GM23338 (cell line): ENCODE results near the gene TTC12. TPM values are rescaled to one million over a fixed set of nuclear protein-coding genes. Genes with fewer than 3 reads are reported as not detected.

Experiments
- ATAC-seq: fragments of 200-7000 bp; cut with Tn5 transposase; 3 replicates; pipeline ENCODE4 v1.9.1; 2020
- DNase-seq: peaks from one replicate; pipeline ENCODE4 v3.0.0-alpha.2; 2015; ENCODE audit warnings: low spot score
- H2AFZ ChIP-seq: fragments of 200-600 bp; sonication (generic); 2 replicates; pipeline ENCODE4 v1.8.0; 2016; ENCODE audit warnings: antibody characterized with exemption, mild to moderate bottlenecking, moderate library complexity
- H3F3A ChIP-seq: fragments of 200-600 bp; sonication (generic); replicated peaks from 2 replicates; pipeline ENCODE4 v1.8.0; 2017; ENCODE audit warnings: antibody characterized with exemption, mixed run types, low read depth
- H3K27ac ChIP-seq: fragments of 200-600 bp; sonication (generic); 2 replicates; pipeline ENCODE4 v1.6.1; 2016; ENCODE audit warnings: low read depth
- H3K27me3 ChIP-seq: fragments of 200-600 bp; sonication (generic); 2 replicates; pipeline ENCODE4 v1.8.0; 2016; ENCODE audit warnings: mild to moderate bottlenecking, mixed run types, moderate library complexity; ENCODE audit not compliant: insufficient read depth
- H3K36me3 ChIP-seq: fragments of 200-600 bp; sonication (generic); 2 replicates; pipeline ENCODE4 v1.8.0; 2016; ENCODE audit warnings: mild to moderate bottlenecking; ENCODE audit not compliant: insufficient read depth
- H3K4me1 ChIP-seq: fragments of 200-600 bp; sonication (generic); 2 replicates; pipeline ENCODE4 v1.8.0; 2016; ENCODE audit warnings: mild to moderate bottlenecking, moderate library complexity; ENCODE audit not compliant: insufficient read depth
- H3K4me2 ChIP-seq: fragments of 200-600 bp; sonication (generic); 2 replicates; pipeline ENCODE4 v1.7.1; 2017; ENCODE audit warnings: mixed run types
- H3K4me3 ChIP-seq: fragments of 200-600 bp; sonication (generic); 2 replicates; pipeline ENCODE4 v1.6.1; 2016; ENCODE audit warnings: mixed run types
- H3K79me2 ChIP-seq: fragments of 200-600 bp; sonication (generic); replicated peaks from 2 replicates; pipeline ENCODE4 v1.8.0; 2017; ENCODE audit warnings: mild to moderate bottlenecking; ENCODE audit not compliant: insufficient read depth
- H3K9me2 ChIP-seq: fragments of 200-600 bp; sonication (generic); 2 replicates; pipeline ENCODE4 v1.8.0; 2017; ENCODE audit not compliant: insufficient read depth
- H4K20me1 ChIP-seq: fragments of 200-600 bp; sonication (generic); replicated peaks from 2 replicates; pipeline ENCODE4 v1.8.0; 2017; ENCODE audit warnings: mild to moderate bottlenecking; ENCODE audit not compliant: insufficient read depth
- H3K27ac Mint-ChIP-seq: 2 replicates; pipeline ENCODE4 v1.8.0; 2020; ENCODE audit warnings: inconsistent platforms, mild to moderate bottlenecking, moderate library complexity, mixed read lengths
- H3K27me3 Mint-ChIP-seq: 3 replicates; pipeline ENCODE4 v1.8.0; 2022; ENCODE audit warnings: low read depth, mild to moderate bottlenecking, moderate library complexity, mixed read lengths, inconsistent platforms; ENCODE audit not compliant: insufficient read depth, poor library complexity
- H3K36me3 Mint-ChIP-seq: 3 replicates; pipeline ENCODE4 v1.8.0; 2021; ENCODE audit warnings: low read depth, mild to moderate bottlenecking, inconsistent platforms, moderate library complexity, mixed read lengths
- H3K4me1 Mint-ChIP-seq: 3 replicates; pipeline ENCODE4 v1.8.0; 2020; ENCODE audit warnings: mild to moderate bottlenecking, inconsistent platforms, mixed read lengths
- H3K4me3 Mint-ChIP-seq: 3 replicates; pipeline ENCODE4 v1.8.0; 2021; ENCODE audit warnings: moderate library complexity, mild to moderate bottlenecking, inconsistent platforms, mixed read lengths
- H3K9me3 Mint-ChIP-seq: 3 replicates; pipeline ENCODE4 v1.8.0; 2020; ENCODE audit warnings: moderate library complexity, mild to moderate bottlenecking, inconsistent platforms, mixed read lengths
- CREB1 ChIP-seq: fragments of 250-450 bp; sonication (Bioruptor Pico); IDR thresholded peaks from 2 replicates; pipeline ENCODE4 v1.5.0; 2020; ENCODE audit warnings: low read depth, mild to moderate bottlenecking, moderate library complexity
- EZH2 ChIP-seq: fragments of 200-600 bp; sonication (generic); IDR thresholded peaks from one replicate; pipeline ENCODE4 v1.8.0; 2017; ENCODE audit warnings: antibody characterized with exemption, mild to moderate bottlenecking, low read depth; ENCODE audit not compliant: unreplicated experiment
- JUNB ChIP-seq: IDR thresholded peaks from one replicate; pipeline ENCODE4 v1.6.1; 2016; ENCODE audit warnings: antibody characterized with exemption; ENCODE audit not compliant: unreplicated experiment
- NANOG ChIP-seq: IDR thresholded peaks from 2 replicates; pipeline ENCODE4 v1.6.1; 2016; ENCODE audit warnings: antibody characterized with exemption, borderline replicate concordance
- ZNF331 ChIP-seq: fragments of 250-450 bp; sonication (Bioruptor Pico); IDR thresholded peaks from 2 replicates; pipeline ENCODE4 v1.5.0; 2020; ENCODE audit warnings: low read depth, mild to moderate bottlenecking, moderate library complexity
- ZNF462 ChIP-seq: fragments of 250-450 bp; sonication (Bioruptor Pico); IDR thresholded peaks from 2 replicates; pipeline ENCODE4 v1.5.0; 2020; ENCODE audit warnings: mild to moderate bottlenecking, moderate library complexity
- polyA plus RNA-seq: library from polyadenylated mRNA; unstranded; fragments of >200 nt; fragmentation: Nextera tagmentation; extraction: Ambion mirVana; gene quantifications from 2 replicates; pipeline ENCODE4 v1.2.1, GENCODE V29; 2016
- total RNA-seq: library from RNA; depleted of rRNA; stranded (reverse); fragments of >200 nt; shearing (Covaris generic); gene quantifications from 2 replicates; pipeline ENCODE4 v1.2.3, GENCODE V29; 2014
- TF ChIP-seq, protein P1 (sequence below): IDR thresholded peaks from one replicate; pipeline ENCODE4 v1.6.1; 2018; ENCODE audit warnings: antibody characterized with exemption; ENCODE audit not compliant: unreplicated experiment
- TF ChIP-seq, protein P2 (sequence below), 2 experiments: fragments of 200-600 bp in 1 of 2; sonication (generic) in 1 of 2; conservative IDR thresholded peaks; 2 replicates each; pipeline versions ENCODE4 v1.5.1 to v1.6.1; 2016 to 2017; ENCODE audit warnings: antibody characterized with exemption in 2 of 2, low read depth in 2 of 2, mild to moderate bottlenecking in 2 of 2, moderate library complexity in 1 of 2

TTC12 gene
- total and polyA plus RNA-seq, 2 experiments from 2014 or later, result 3.4 to 12.5 TPM

DNA sequence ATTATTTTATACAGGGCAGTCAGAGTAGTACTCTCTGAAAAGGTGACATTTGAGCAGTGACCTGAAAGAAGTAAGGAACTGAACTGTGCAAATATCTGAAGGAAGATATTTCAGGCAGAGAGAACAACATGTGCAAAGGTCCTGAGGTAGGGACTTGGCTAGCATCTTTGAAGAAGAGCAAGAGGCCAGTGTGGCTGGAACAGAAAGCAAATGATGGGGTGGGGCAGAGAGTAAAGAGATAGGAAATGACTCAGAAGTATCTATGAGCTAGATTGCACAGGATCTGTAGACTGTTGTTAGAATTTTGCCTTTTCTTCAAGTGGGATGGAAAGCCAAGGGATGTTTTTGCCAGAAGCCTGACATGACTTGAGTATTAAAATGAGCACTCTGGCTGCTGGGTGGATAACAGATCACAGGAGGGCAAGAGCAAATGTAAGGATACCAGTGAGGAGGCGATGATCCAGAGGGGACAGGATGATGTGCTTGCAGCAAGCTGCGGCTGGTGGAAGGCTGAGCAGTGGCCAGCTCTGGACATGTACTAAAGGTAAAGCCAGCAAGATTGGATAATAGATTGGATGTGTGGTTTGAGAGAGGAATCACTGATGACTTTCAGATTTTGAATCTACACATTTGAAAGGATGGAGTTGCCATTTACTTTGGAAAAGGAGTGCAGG, 33.2 kb upstream of the TTC12 start:
- no peaks in the 10 kb centered on the region for H3K9me2 ChIP-seq
- no peaks in the 10 kb centered on the region for H3K36me3 Mint-ChIP-seq
- no peak overlapping the region for H3K4me3 ChIP-seq
- H3F3A ChIP-seq, result no peaks in the 10 kb centered on the region
- H3K4me2 ChIP-seq, result no peak overlapping the region
- no peaks in the 10 kb centered on the region for H3K4me1 ChIP-seq
- H3K4me3 Mint-ChIP-seq, result no peak overlapping the region
- no peaks in the 10 kb centered on the region for H3K9me3 Mint-ChIP-seq
- no peaks in the 10 kb centered on the region for H3K79me2 ChIP-seq
- no peak overlapping the region for H3K27ac Mint-ChIP-seq
- no peak overlapping the region for H3K27ac ChIP-seq
- no peaks in the 10 kb centered on the region for H4K20me1 ChIP-seq
- H3K4me1 Mint-ChIP-seq, result peaks cover under 1% of the 10 kb centered on the region; the same call in 1 of the 3 replicates
- no peak for TF ChIP-seq EZH2
- no peak overlapping the region for H2AFZ ChIP-seq
- no peak for ATAC-seq
- H3K27me3 ChIP-seq, result no peaks in the 10 kb centered on the region
- DNase-seq, result no peak
- no peaks in the 10 kb centered on the region for H3K36me3 ChIP-seq
- H3K27me3 Mint-ChIP-seq, result peaks cover 2% of the 10 kb centered on the region

GRCh38 chr11:113282898-113283437, 31.4 kb upstream of the TTC12 start:
- H3K36me3 Mint-ChIP-seq, result no peaks in the 10 kb centered on the region

More at GRCh38 chr11:113282898-113283437, 31.4 kb upstream of the TTC12 start:
- H2AFZ ChIP-seq, result no peak overlapping the region
- H3K79me2 ChIP-seq, result no peaks in the 10 kb centered on the region
- H3K27ac Mint-ChIP-seq, result no peak overlapping the region
- no peaks in the 10 kb centered on the region for H3K27me3 Mint-ChIP-seq
- H3K4me1 Mint-ChIP-seq, result no peaks in the 10 kb centered on the region
- no peaks in the 10 kb centered on the region for H3K9me2 ChIP-seq
- no peak overlapping the region for H3K27ac ChIP-seq
- no peak overlapping the region for H3K4me3 Mint-ChIP-seq
- no peaks in the 10 kb centered on the region for H3K4me1 ChIP-seq
- no peaks in the 10 kb centered on the region for H3K27me3 ChIP-seq
- no peaks in the 10 kb centered on the region; the same call in 2 of the 3 replicates for H3K9me3 Mint-ChIP-seq
- H3F3A ChIP-seq, result no peaks in the 10 kb centered on the region
- TF ChIP-seq, protein P1, sequence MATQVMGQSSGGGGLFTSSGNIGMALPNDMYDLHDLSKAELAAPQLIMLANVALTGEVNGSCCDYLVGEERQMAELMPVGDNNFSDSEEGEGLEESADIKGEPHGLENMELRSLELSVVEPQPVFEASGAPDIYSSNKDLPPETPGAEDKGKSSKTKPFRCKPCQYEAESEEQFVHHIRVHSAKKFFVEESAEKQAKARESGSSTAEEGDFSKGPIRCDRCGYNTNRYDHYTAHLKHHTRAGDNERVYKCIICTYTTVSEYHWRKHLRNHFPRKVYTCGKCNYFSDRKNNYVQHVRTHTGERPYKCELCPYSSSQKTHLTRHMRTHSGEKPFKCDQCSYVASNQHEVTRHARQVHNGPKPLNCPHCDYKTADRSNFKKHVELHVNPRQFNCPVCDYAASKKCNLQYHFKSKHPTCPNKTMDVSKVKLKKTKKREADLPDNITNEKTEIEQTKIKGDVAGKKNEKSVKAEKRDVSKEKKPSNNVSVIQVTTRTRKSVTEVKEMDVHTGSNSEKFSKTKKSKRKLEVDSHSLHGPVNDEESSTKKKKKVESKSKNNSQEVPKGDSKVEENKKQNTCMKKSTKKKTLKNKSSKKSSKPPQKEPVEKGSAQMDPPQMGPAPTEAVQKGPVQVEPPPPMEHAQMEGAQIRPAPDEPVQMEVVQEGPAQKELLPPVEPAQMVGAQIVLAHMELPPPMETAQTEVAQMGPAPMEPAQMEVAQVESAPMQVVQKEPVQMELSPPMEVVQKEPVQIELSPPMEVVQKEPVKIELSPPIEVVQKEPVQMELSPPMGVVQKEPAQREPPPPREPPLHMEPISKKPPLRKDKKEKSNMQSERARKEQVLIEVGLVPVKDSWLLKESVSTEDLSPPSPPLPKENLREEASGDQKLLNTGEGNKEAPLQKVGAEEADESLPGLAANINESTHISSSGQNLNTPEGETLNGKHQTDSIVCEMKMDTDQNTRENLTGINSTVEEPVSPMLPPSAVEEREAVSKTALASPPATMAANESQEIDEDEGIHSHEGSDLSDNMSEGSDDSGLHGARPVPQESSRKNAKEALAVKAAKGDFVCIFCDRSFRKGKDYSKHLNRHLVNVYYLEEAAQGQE, result no peak
- TF ChIP-seq, protein P2, sequence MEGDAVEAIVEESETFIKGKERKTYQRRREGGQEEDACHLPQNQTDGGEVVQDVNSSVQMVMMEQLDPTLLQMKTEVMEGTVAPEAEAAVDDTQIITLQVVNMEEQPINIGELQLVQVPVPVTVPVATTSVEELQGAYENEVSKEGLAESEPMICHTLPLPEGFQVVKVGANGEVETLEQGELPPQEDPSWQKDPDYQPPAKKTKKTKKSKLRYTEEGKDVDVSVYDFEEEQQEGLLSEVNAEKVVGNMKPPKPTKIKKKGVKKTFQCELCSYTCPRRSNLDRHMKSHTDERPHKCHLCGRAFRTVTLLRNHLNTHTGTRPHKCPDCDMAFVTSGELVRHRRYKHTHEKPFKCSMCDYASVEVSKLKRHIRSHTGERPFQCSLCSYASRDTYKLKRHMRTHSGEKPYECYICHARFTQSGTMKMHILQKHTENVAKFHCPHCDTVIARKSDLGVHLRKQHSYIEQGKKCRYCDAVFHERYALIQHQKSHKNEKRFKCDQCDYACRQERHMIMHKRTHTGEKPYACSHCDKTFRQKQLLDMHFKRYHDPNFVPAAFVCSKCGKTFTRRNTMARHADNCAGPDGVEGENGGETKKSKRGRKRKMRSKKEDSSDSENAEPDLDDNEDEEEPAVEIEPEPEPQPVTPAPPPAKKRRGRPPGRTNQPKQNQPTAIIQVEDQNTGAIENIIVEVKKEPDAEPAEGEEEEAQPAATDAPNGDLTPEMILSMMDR (conservative IDR thresholded peaks at IDR 0.05; ENCODE audit: low read depth in 2 of 2), result no peak
- no peak for TF ChIP-seq NANOG
- no peak for TF ChIP-seq JUNB
- no peak for TF ChIP-seq ZNF462
- no peak for TF ChIP-seq CREB1 (CRISPR knock-in tag)
- TF ChIP-seq ZNF331 (CRISPR knock-in tag), result no peak
- no peak for DNase-seq
- H3K36me3 ChIP-seq, result no peaks in the 10 kb centered on the region
- H3K4me3 ChIP-seq, result no peak overlapping the region
- no peaks in the 10 kb centered on the region for H4K20me1 ChIP-seq
- H3K4me2 ChIP-seq, result no peak overlapping the region
- ATAC-seq, result no peak
